HG02588 (cell line): ENCODE results near the gene TUB.

Experiments used
- ATAC-seq: cut with Tn5 transposase; IDR thresholded peaks from one replicate; pipeline ENCODE4 v1.9.1; 2021; ENCODE audit warnings: mild to moderate bottlenecking, moderate library complexity; ENCODE audit not compliant: unreplicated experiment

Gene TUB

GRCh38 chr11:8105133-8105532 lies 24.1 kb downstream of the TUB start:
- no peak for ATAC-seq

- no peak for ATAC-seq
Observed at GRCh38 chr11:8105666-8106065, 24.7 kb downstream of the TUB start.

DNA sequence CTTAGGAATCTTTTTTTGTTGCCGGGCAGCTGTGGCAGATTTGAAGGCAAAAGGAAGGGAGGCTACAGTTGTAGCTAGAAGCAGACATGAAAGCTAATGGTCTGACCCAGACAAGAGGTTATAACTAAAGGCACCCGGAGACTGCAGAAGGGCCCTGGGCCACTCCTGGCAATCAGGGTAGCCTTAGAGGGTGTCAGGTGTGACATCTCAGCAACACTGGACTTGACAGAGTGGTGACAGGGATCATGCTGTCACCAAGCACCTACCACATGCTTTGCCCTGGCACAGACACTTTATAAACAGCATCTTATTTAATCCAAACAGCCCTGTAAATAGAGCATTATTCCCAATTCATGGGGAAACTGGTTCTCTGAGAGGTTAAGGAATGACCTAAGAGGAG lies 25.7 kb downstream of the TUB start:
- no peak for ATAC-seq

DNA sequence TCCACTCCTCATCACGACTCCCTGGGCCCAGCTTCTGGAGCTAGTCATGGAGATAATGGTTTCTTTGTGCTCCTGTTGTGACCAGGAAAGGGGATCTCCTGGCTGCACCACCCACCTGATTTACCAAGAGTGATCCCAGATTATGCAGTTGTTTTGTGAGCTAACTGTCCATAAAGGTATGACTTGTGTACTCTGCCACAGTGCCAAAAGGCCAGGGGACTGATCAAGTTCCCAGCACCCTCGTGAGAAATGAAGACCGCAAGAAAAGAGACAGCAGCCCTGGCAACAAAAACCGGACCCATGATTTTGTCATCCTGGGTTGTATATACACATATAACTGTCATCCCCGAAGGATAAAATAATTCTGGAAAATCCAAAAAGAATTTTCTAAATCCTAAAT lies 26.6 kb downstream of the TUB start:
- ATAC-seq, result no peak

GRCh38 chr11:8108421-8108820 lies 27.4 kb downstream of the TUB start:
- ATAC-seq, result no peak

GRCh38 chr11:8109675-8110074 lies 28.7 kb downstream of the TUB start:
- no peak for ATAC-seq

DNA sequence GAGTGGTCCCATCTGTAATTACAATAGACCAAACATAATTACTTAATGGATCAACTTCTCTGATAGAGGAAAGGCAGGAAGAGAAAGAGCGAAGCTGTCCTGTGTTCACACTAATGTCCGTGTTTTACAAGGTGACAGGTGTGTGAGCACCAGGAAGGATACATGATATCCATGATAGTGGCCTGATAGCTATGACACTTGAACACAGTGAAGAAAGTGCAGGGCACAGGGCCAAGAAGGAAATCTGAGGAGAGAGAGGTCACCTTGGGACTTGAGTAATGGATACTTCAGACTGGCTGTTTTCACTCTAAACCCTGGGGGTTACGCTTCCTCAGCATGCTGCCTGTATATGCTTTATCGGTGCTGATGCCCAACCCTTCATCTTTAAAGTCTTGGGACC lies 29.4 kb downstream of the TUB start:
- ATAC-seq, result no peak

DNA sequence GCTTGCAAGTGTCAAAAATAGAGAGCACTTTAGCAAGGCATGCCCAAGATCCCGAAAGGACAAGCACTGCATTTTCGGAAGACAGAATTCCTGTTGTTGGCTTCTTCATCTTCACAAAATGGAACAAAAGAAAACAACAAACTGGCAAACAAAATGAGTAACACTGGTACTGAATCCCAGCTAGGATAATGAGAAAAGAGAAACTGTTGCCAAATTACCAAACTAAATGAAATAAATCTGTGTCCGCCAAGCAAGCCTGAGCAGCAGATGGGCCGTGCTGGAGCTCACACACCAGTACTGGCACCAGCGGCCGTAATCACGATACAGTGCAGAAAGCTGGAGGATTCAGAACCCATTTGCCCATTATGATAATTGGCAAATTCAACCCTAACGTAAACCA lies 30.6 kb downstream of the TUB start:
- ATAC-seq, result no peak

DNA sequence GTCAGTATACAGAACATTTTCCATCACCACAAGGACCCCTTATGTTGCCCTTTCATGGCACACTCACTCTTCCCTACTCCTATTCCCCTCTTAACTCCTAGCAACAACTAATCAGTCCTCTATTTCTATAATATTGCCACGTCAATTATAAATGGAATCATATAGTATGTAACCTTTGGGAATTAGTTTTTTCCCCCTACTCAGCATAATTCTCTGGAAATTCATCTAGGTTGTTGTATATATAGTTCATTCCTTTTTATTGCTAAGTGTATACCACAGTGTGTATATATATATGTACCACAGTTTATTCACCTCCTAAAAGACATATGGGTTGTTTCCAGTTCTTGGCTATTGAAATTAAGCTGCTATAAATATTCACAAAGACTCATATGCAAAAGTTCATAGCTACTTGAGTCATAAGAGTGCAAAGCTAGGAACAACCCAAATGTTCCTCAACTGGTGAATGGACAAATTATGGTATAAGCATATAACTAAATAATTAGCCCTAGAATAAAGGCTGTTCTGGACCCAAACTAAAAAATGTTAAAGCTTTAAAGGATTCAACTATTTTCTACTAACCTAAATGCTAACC lies 41.3 kb downstream of the TUB start:
- ATAC-seq, result no peak

GRCh38 chr11:8126649-8127289 lies 45.8 kb downstream of the TUB start:
- no peak for ATAC-seq

- ATAC-seq, result no peak
Observed at GRCh38 chr11:8127447-8127846, 46.4 kb downstream of the TUB start.

DNA sequence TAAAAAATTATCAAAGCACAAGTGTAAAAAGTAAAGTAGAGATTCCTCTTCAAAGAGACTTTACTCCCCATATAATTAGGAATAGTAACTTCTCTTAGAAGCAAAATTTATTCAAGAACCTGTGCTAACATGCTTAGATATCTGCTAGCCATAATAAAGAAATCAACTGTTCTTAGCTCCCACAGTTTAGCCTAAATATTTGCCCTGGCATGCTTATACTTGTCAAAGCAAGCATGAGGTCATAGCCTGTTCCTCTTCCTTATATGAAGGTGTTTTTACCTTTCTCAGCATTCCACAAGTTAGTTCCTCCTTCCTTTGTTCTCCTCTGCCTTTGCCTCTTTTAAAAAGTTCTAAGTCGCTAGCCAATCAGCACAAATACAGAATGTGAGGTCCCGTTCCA lies 57.5 kb downstream of the TUB start:
- no peak for ATAC-seq

DNA sequence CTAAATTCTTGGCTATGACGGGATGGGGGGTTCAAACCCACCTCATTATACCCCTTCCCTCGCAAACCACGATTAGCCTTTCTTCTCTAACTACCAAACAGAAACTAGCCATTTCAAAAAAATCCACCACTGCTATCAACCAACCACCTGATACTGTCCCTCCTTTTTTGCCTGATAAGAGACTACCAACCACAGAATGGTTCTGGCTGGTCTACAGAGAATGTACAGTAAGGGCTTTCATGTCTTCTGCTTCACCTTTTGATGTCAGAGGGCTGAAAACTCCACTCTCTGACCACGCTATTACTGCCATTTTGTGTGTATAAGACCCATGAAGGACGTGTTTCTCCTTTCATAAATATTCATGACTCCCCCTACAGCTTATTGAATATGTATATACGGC lies 68.7 kb downstream of the TUB start:
- no peak for ATAC-seq
